ENCODE data around the gene SRL.
A peak's percentile ranks its signal among the peaks of the same experiment; 100 is the strongest.
"Not testable (repeated sequence)": the region's sequence is repeated elsewhere in the genome, so short reads cannot be mapped to it uniquely, and the experiment has no call there.

Gene SRL

DNA sequence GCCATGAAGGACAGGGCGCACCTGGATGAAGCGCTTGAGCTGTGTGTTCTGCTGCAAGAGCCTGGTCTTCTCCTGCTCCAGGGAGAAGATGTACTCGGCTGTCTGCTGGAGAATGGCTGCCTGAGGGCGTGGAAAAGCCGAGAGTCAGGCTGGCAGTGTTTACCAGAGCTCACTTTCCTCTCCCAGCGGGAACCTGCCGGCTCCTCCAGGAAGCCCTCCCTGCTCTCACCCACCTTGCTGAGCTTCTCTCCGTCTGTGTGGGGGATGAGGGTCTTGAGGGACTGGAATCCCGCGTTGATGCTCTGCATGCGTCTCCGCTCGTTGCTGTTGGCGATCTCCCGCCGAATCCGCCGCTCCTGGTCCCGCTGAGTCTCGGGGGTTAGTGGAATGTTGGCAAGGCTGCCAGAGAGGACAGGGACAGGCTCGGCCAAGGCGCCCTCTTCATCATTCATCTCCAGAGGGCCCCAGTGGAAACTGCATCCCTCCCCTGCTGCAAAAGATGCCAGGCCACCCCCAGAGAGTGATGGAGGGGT lies 20.5 kb upstream of the SRL start:
- DNase-seq = no peak
- intact Hi-C loops (cut with DNase I) = no loop called here

DNA sequence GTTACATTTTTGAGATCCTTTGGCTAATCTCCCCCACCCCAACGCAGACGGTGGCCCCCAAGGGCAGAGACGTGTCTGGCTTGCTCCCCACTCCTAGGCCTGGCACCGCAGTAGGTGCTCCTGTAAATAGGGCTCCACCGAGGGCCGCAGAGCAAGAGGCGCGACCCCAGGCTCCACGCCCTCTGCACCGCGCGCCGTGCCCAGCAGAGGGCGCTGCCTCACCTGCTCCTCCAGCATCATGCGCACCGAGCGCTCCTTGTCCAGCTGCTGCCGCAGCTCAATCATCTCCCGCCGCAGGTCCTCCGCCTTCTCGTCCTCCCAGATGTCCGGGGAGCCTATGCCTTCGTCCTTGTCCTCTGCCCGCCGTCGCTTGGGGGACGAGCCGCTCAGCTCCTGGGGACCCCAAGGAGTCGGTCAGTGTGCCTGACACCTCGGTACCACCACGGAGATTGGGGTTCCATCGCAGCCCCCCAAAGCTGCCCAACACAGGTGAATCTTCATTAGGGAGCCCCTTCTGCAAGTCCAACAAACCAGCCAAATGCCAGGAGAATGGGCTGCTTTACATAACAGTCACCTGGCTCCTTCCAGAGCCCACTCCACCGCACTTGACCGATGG lies 19.8 kb upstream of the SRL start:
- intact Hi-C loops (cut with DNase I) = no loop called here
- DNase-seq = no peak

DNA sequence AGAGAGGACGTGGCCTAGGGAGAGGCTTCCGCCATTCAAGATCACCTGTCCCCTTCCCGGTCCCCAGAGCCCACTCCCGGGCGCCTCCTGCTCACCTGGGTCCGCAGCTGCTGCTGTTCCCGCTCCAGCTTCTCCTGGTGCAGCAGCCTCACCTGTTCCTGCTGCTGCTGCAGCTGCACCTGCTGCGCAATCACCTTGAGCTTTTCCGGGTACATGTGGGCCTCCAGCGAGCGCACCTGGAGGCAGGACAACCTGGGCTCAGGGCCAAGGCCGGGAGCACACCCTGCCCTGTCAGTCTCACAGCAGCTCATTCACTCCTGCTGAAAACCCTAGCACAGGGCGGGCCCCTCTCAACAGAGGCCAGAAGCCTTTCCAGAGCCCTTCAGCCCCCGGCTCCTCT lies 18.5 kb upstream of the SRL start:
- intact Hi-C loops (cut with DNase I) = no loop called here
- DNase-seq = no peak

GRCh38 chr16:4257646-4258556 lies 16.0 kb upstream of the SRL start:
- intact Hi-C loops (cut with DNase I) = no loop called here
- DNase-seq = no peak

DNA sequence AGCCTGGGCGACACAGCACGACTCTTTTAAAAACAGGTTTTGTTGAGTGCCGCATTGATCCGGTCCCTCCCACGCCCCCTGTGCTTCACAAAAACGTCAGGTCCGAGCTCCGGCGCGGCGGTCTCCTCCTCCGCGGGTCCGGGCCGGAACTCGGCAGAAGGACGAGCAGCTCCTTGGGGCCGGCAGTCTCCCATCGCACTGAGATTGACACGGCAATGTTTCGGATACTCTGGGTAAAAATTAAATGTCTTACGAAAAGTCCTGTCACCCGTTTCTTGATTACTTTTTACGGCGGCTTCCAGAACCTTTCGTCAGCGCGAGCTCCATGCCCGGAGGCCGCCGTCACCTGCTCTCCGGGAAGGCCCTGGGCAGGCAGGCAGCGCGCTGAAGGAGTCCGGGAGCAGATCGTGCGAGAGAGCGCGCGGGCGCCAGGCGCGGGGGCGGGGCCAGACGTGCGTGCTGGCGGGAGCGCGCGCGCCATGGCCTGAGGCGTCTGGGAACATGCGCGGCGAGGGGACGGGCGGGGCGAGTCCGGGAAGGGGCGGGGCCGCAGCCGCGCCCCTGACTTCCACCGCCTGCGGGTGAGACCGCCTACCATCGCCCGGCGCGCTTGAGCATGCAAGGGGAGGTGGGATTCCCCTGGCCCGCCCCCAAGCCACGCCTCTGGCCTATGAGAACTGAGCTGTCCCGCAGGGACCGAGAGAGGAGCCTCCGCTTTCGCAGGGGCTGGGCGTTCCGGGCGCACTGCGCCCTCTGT lies 11.7 kb upstream of the SRL start:
- peak; percentile 92 to 100 (median 98) for DNase-seq
- intact Hi-C loops (cut with DNase I) = loop anchor here (1.0 to 5.0 kb wide), 3 partner anchors 19 to 271 kb away; partner anchors contain the start of gene TFAP4

- intact Hi-C loops (cut with DNase I) = loop anchor here (1.0 to 5.0 kb wide), 3 partner anchors 20 to 271 kb away; partner anchors contain the start of gene TFAP4
- DNase-seq = not testable (repeated sequence)
Measured at GRCh38 chr16:4253012-4253393, 11.1 kb upstream of the SRL start.

DNA sequence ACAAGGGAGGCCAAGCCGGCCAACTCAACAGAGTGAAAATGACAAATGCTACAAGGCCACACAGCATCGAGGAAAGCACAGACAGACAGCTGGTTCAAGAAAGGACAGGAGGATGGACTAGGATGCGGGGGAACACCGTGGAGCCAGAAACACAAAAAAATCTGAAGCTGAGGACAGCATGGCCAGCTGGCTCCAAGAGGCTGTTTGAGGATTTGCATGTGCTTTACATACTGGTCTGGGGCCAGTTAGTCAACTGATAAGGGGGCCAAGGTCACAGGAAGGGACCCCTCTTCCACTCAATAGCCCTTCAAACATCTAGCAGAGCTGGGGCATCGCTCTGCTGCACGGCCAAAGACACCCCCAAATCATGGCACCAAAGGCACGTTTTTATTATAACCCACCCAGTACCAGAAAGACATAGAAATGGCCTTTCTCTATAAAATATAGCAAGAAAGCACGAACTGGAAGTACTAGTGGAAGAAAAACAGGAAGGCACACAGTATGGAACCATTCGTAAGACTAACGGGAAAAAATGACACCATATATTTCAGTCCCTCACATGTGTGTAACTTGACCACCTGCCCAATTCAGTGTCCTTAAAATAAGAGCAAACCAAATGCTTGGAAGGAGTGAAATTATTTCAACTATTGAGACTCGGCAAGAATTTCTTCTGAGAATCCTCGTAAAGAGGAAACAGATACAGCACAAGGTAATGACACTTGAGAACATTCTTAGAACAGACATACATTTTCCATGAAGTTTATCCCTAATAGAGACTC lies 7.8 kb upstream of the SRL start:
- intact Hi-C loops (cut with DNase I) = loop anchor here (5.0 kb wide), 1 partner anchor 267 kb away; no protein-coding TSS in a partner anchor
- DNase-seq = no peak

- intact Hi-C loops (cut with DNase I) = no loop called here
- no peak for DNase-seq
Measured at GRCh38 chr16:4247460-4247784, 5.5 kb upstream of the SRL start.

DNA sequence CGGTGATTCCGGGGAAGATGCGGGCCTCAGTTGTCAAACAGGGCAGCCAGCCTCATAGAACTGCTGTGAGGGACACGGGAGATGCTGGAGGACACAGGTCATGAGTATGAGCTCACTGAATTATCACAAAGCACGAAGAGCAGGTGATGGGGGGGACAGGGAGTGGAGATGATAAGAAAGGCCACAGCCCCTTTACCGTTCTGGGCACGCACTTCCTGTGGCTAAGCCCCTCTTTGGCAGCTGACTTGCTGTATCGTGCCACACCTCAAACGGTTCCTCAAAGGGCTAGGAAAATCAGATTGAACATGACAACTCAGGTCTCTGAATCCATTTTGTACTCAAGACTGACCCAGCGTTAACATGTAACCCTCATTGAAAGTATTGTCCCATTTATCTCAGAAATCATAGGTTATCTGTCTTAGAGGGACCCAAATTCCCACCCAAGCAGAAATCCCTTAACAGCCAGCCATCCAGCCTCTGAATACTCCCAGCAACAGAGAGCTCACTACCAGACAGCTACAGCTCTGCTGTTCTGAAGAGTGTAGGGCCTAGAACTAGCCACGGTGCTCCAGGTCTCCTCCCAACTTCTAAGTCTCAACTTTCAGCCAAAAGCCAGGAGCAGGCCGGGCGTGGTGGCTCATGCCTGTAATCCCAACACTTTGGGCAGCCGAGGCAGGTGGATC lies 5.0 kb upstream of the SRL start:
- intact Hi-C loops (cut with DNase I) = no loop called here
- no peak for DNase-seq

DNA sequence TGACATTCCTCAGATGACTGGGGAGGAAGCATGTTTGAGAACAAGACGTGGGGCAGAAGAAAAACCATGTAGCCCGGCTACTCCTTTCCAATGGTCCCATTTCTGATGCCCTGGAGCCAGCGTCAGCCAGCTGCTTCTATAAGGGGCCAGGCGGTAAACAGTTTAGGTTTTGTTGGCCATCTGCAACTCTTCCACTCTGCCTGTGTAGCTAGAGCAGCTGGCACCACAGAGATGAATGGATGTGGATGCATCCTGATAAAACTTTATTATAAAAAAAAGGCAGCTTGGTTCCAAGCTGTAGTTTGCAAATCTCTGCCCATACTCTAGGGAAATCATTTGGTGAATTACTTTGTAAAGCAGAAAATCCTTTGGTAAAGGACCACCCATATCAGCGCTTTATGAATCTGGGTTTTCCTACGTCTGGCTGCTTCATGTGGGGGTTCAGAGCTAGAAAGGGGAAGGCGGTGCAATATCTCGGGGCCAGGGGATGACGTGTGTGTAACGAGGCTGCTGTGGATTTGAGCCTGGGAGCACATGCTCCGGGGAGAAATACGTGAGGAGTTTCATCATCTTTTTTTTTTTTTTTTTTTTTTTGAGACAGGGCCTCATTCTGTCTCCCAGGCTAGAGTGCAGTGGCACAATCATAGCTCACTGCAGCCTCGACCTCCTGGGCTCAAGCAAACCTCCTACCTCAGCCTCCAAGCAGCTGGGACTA lies 3.4 kb upstream of the SRL start:
- intact Hi-C loops (cut with DNase I) = no loop called here
- no peak for DNase-seq

GRCh38 chr16:4244254-4245076 lies 2.6 kb upstream of the SRL start:
- DNase-seq = no peak
- intact Hi-C loops (cut with DNase I) = no loop called here

- DNase-seq = no peak
- intact Hi-C loops (cut with DNase I) = loop anchor here (1.0 kb wide), 1 partner anchor 41 kb away; no protein-coding TSS in a partner anchor
Measured at GRCh38 chr16:4241258-4241927, 487 bp downstream of the SRL start.

- intact Hi-C loops (cut with DNase I) = loop anchor here (1.0 kb wide), 1 partner anchor 40 kb away; no protein-coding TSS in a partner anchor
- DNase-seq = no peak
Measured at GRCh38 chr16:4240624-4241023, 1.3 kb downstream of the SRL start.

DNA sequence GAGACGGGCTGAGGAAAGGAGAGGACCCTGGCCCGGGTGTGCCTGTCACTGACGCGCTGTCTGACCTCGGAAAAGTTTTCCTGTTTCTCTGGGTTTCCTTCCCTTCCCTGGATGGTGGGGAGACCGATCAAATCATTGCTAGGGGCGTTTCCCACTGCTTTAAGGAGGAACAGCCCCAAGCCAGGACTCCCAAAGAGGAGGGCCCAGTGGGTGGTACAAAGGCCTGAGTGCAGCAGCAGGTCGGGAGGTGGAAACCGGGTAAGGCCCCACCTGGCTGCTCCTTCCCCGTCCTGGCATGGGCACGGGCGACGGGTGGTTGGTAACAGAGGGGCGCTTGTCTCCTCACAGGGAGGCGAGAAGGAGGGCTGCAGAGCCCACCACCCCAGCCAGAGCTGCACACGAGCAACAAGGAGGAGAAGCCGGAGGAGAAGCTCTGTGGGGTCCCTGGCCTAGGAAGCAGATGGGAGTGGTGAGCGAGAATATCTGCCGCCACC lies 2.2 kb downstream of the SRL start:
- intact Hi-C loops (cut with DNase I) = no loop called here
- DNase-seq = no peak

DNA sequence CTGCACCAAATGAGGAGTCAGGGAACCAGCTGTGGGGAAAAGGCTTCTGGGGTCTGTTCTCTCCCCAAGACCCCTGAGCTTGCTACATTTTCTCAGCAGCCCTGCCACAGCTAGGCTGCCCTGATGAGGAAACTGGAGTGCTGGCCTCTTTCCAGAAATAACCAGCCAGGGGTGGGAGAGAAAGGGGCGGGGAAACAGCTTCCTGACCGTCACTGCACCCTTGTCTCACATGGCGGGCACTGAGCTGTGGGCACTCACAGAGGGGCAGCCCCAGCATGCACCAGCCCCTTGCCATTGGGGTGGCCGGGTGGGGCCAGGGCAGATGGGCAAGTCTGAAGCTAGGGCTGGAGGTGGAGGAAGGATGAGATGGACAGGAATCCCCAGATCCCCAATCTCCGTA lies 2.9 kb downstream of the SRL start:
- no peak for DNase-seq
- intact Hi-C loops (cut with DNase I) = no loop called here

DNA sequence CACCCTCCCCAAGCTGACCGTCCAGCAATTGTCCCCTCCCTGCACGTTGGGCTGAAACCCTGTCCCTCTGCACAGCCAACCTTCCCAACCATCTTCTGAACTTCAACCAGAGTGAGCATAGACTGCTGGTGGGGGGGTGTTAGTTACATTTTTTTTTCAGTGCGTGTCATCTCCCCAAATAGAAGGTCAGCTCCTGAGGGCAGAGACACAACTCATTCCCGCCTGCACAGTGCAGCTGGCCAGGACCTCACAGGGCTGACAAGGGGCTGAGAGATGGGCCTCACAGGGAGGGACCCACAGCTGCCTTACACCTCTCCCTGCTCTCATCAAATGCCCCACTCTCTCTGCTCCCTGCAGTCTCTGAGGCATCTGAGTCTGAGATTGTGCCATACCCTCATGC lies 8.4 kb downstream of the SRL start:
- intact Hi-C loops (cut with DNase I) = no loop called here

More for the DNA sequence above, 8.4 kb downstream of the SRL start:
- no peak for DNase-seq
